ENCODE results near the gene AADACL2. TPM values are rescaled to one million over a fixed set of nuclear protein-coding genes. Genes with fewer than 3 reads are reported as not detected.

AADACL2 gene
- total and polyA plus RNA-seq, 9 of the 15 experiments (the other 6 are each of a cell fraction or from before 2014, with no cell fraction given) = not detected

- DNase-seq (ENCODE audit: extremely low read depth in 1 of 4, low spot score in 3 of 4) (no peak), ATAC-seq (no peak), FAIRE-seq (peak; percentile 48)
- Histone ChIP-seq H3K4me3 (no peak overlapping the region), H4K20me1 (replicated peaks; ENCODE audit: control insufficient read depth, insufficient read depth, low read length) (no peaks in the 10 kb centered on the region), H3K27ac (ENCODE audit: extremely low read depth, low read depth, low read length) (no peak overlapping the region), H3K79me2 (ENCODE audit: control insufficient read depth, insufficient read depth, low read length) (no peaks in the 10 kb centered on the region), H3K9me1 (ENCODE audit: control insufficient read depth, insufficient read depth, low read length) (no peaks in the 10 kb centered on the region), H3K4me1 (replicated peaks in 1 of 2; ENCODE audit: control insufficient read depth in 2 of 2, insufficient read depth in 2 of 2, low read length in 2 of 2) (no peaks in the 10 kb centered on the region), H3K9ac (ENCODE audit: insufficient read depth in 1 of 2, low read depth in 2 of 2, low read length in 2 of 2) (no peak overlapping the region), H2AFZ (ENCODE audit: low read depth, low read length) (peak overlapping the region; percentile 84), H3K9me3 (replicated peaks; ENCODE audit: control insufficient read depth, insufficient read depth, low read depth, low read length) (no peaks in the 10 kb centered on the region), H3K27me3 (ENCODE audit: control insufficient read depth in 2 of 2, insufficient read depth in 2 of 2, low read length in 2 of 2) (no peaks in the 10 kb centered on the region), H3K4me2 (ENCODE audit: insufficient read depth, low read length) (no peak overlapping the region; the same call in 1 of the 2 replicates), H3K36me3 (ENCODE audit: control insufficient read depth, insufficient read depth, low read length) (no peaks in the 10 kb centered on the region)
- intact Hi-C loops (cut with micrococcal nuclease) = no loop called here
- 31% methylated on average over 4 of the region's 4 CpGs for WGBS (ENCODE audit: insufficient coverage, low coverage, missing lambda C conversion rate)
- ChIA-PET CTCF (ENCODE audit: low intra/inter-chr PET ratio) (no interaction called here), POLR2A (no interaction called here)
- TF ChIP-seq, protein P1, sequence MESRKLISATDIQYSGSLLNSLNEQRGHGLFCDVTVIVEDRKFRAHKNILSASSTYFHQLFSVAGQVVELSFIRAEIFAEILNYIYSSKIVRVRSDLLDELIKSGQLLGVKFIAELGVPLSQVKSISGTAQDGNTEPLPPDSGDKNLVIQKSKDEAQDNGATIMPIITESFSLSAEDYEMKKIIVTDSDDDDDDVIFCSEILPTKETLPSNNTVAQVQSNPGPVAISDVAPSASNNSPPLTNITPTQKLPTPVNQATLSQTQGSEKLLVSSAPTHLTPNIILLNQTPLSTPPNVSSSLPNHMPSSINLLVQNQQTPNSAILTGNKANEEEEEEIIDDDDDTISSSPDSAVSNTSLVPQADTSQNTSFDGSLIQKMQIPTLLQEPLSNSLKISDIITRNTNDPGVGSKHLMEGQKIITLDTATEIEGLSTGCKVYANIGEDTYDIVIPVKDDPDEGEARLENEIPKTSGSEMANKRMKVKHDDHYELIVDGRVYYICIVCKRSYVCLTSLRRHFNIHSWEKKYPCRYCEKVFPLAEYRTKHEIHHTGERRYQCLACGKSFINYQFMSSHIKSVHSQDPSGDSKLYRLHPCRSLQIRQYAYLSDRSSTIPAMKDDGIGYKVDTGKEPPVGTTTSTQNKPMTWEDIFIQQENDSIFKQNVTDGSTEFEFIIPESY (CRISPR knock-in tag; IDR thresholded peaks at IDR 0.05) = no peak
- TF ChIP-seq OTX1 (CRISPR knock-in tag; IDR thresholded peaks at IDR 0.05) (no peak), MCM5 (IDR thresholded peaks at IDR 0.05; ENCODE audit: low read depth) (no peak), ZNF76 (CRISPR knock-in tag; IDR thresholded peaks at IDR 0.05; ENCODE audit: borderline replicate concordance) (no peak), ZBTB5 (IDR thresholded peaks at IDR 0.05) (no peak), SAFB2 (IDR thresholded peaks at IDR 0.05; ENCODE audit: borderline replicate concordance, low read depth, low read length, severe bottlenecking) (no peak), KHSRP (IDR thresholded peaks at IDR 0.05) (no peak), ZNF212 (CRISPR knock-in tag; IDR thresholded peaks at IDR 0.05) (no peak), POLR2AphosphoS2 (IDR thresholded peaks at IDR 0.05; ENCODE audit: low read length) (no peak), CEBPB (tag; IDR thresholded peaks at IDR 0.05) (no peak), ELK3 (CRISPR knock-in tag; IDR thresholded peaks at IDR 0.05) (no peak), CBX2 (IDR thresholded peaks at IDR 0.05; ENCODE audit: insufficient read depth, low read length, poor library complexity, severe bottlenecking) (no peak)
- TF ChIP-seq, protein P2, sequence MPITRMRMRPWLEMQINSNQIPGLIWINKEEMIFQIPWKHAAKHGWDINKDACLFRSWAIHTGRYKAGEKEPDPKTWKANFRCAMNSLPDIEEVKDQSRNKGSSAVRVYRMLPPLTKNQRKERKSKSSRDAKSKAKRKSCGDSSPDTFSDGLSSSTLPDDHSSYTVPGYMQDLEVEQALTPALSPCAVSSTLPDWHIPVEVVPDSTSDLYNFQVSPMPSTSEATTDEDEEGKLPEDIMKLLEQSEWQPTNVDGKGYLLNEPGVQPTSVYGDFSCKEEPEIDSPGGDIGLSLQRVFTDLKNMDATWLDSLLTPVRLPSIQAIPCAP (CRISPR knock-in tag; IDR thresholded peaks at IDR 0.05; ENCODE audit: borderline replicate concordance) = no peak
- BruUV-seq (replicated peaks) = no TSS peak
- in situ Hi-C loops (cut with MboI) = no loop called here
Measured at GRCh38 chr3:151743855-151744254, 10.1 kb downstream of the AADACL2 start.
